ENCODE data around the gene HORMAD1. TPM values are rescaled to one million over a fixed set of nuclear protein-coding genes. Genes with fewer than 3 reads are reported as not detected.
"Not testable (repeated sequence)": the region's sequence is repeated elsewhere in the genome, so short reads cannot be mapped to it uniquely, and the experiment has no call there.

The HORMAD1 gene, protein sequence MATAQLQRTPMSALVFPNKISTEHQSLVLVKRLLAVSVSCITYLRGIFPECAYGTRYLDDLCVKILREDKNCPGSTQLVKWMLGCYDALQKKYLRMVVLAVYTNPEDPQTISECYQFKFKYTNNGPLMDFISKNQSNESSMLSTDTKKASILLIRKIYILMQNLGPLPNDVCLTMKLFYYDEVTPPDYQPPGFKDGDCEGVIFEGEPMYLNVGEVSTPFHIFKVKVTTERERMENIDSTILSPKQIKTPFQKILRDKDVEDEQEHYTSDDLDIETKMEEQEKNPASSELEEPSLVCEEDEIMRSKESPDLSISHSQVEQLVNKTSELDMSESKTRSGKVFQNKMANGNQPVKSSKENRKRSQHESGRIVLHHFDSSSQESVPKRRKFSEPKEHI
- not detected in 2 replicates for total RNA-seq

DNA sequence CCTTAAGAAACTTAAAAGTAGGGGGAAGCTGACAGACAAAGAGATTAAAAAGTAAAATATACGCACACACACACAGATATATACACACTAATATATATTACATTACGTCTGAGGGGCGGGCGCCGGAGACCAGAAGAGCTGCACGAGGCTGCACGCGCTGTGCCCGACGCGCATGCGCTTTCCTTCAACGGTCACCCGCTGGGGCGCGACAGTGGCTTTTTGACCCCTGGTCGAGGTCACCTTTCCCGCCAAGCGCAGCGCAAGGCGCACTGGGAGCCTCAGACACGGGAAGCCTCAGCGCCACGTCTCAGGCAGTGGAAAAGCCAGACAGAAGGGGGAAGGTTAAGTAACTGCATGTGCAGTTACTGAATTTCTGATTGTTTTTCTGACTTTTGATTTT, at the start of gene HORMAD1:
Gene HORMAD1, minus strand, starts transcription at position 193 of the 400 bp plus-strand sequence. CDS start 1,390 bp downstream, outside the sequence.
- TF ChIP-seq, protein P1, sequence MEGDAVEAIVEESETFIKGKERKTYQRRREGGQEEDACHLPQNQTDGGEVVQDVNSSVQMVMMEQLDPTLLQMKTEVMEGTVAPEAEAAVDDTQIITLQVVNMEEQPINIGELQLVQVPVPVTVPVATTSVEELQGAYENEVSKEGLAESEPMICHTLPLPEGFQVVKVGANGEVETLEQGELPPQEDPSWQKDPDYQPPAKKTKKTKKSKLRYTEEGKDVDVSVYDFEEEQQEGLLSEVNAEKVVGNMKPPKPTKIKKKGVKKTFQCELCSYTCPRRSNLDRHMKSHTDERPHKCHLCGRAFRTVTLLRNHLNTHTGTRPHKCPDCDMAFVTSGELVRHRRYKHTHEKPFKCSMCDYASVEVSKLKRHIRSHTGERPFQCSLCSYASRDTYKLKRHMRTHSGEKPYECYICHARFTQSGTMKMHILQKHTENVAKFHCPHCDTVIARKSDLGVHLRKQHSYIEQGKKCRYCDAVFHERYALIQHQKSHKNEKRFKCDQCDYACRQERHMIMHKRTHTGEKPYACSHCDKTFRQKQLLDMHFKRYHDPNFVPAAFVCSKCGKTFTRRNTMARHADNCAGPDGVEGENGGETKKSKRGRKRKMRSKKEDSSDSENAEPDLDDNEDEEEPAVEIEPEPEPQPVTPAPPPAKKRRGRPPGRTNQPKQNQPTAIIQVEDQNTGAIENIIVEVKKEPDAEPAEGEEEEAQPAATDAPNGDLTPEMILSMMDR (conservative IDR thresholded peaks at IDR 0.05; ENCODE audit: low read depth, low read length): no peak
- no peak within 1 kb of the TSS for H3K4me3 ChIP-seq (ENCODE audit: low read depth, low read length)

DNA sequence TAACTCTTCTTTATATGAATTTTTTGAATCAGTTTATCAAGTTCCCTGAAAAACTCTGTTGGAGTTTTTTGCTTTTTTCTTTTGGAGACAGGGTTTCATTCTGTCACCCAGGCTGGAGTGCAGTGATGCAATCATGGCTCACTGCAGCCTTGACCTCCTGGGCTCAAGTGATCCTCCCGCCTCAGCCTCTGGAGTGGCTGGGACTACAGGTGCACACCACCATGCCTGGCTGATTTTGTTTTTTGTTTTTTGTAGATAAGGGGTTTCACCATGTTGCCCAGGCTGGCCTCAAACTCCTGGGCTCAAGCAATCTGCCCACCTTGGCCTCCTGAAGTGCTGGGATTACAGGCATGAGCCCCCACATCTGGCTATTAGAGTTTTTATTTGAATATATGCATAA, 47.0 kb upstream of the HORMAD1 start:
- not testable (repeated sequence) for DNase-seq (ENCODE audit: low read depth); H3K4me3 ChIP-seq (ENCODE audit: low read depth, low read length)

More for the DNA sequence above, at the start of gene HORMAD1:
- no peak for DNase-seq (ENCODE audit: low read depth)

DNA sequence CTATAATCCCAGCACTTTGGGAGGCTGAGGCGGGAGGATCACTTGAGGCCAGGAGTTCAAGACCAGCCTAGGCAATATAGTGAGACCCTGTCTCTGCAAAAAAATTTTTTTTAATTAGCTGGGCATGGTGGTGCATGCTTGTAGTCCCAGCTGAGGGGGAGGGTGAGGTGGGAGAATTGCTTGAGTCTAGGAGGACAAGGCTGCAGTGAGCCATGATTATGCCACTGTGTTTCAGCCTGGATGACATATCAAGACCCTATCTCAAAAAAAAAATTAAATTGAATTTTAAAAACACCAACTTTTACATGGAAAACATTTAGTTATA, 45.2 kb upstream of the HORMAD1 start:
- DNase-seq (ENCODE audit: low read depth); H3K4me3 ChIP-seq (ENCODE audit: low read depth, low read length): not testable (repeated sequence)

DNA sequence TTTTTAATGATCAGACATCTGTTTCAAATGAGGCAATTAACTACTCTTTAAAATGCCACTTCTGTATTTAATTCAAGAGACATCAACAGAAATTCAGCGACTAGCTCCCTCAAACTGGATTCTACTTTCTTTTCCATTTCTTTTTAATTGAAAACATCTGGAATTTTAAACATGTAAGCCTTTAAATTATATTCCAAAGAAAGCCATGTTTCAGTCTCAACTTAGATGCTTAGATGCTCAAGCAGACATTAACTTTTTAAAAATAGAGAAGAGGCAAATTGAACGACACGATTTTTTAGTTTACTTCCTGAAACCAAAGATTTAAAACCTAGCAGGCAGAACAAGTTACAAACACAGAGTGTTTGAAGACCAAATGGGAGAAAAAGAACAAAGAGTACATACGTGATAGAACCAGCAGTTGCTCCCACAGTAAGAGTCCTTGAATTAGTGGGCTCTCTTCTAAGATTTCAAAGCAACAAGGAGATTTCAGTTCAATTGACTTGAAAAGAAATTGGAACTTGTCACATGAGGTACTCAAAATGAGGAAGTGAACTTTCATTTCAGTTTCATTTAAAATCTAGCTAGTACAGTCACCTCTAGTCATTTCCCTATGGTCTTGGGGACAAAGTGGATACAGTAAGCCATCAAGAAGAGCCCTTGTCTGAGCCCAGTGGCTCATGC, 44.7 kb upstream of the HORMAD1 start, which contains the start of gene CTSS:
Gene CTSS, minus strand, starts transcription at position 483 of the 681 bp plus-strand sequence. CDS start 1,015 bp downstream, outside the sequence.
- H3K4me3 ChIP-seq (ENCODE audit: low read depth, low read length): peak within 1 kb of the TSS; percentile 34
- TF ChIP-seq, protein P1 (conservative IDR thresholded peaks at IDR 0.05; ENCODE audit: low read depth, low read length): no peak
- DNase-seq (ENCODE audit: low read depth): peak; percentile 10

DNA sequence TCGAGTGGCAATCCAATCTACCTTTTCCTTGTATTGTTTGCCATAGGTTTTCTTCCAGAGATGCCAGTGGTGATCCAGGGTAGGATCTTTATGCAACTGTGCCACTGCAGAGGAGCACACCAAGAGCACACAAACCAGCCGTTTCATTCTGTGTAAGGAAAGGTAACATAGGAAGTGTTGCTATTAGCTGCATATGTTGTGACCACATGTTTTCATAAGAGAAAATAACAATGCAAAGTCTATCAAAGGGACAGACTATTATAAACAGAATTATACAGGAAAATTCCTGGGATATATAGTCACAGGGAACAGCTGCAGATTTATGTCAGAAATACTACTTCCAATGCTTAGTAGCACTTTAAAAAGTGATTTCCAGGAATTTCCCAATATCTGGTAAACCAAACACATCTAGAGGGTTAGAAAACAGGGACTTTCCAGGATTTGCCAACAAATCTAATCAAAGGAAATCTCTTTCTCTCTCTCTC, 44.0 kb upstream of the HORMAD1 start:
- no peak overlapping the region for H3K4me3 ChIP-seq (ENCODE audit: low read depth, low read length)
- peak; percentile 64 for DNase-seq (ENCODE audit: low read depth)
- TF ChIP-seq, protein P1 (conservative IDR thresholded peaks at IDR 0.05; ENCODE audit: low read depth, low read length): no peak

DNA sequence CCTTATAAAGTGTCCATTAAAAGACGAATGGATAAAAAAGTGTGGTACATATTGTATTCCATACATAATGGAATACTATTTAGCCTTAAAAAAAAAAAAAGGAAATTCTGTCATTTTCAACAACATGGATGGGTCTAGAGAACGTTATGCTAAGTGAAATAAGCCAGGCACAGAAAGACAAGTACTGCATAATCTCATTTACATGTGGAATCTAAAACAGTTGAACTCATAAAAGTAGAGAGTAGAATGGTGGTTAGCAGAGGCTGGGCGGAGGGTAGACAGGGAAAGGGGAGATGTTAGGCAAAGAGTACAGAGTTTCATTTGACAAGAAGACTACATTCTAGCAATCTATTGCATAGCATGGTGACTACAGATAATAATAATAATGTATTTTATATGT, 42.3 kb upstream of the HORMAD1 start:
- H3K4me3 ChIP-seq (ENCODE audit: low read depth, low read length): no peak overlapping the region
- TF ChIP-seq, protein P1 (conservative IDR thresholded peaks at IDR 0.05; ENCODE audit: low read depth, low read length): no peak
- DNase-seq (ENCODE audit: low read depth): no peak

DNA sequence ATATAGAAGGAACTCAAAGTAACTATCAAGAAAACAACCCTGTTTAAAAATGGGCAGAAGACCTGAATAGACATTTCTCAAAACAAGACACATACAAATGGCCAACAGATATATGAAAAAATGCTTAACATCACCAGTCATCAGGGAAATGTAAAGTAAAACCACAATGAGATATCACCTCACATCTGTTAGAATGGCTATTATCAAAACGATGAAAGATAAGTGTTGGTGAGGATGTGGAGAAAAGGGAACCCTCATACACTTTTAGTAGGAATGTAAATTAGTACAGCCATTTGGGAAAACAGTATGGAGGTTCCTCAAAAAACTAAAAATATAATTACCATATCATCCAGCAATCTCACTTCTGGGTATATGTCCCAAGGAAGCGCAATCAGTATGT, 41.9 kb upstream of the HORMAD1 start:
- TF ChIP-seq, protein P1 (conservative IDR thresholded peaks at IDR 0.05; ENCODE audit: low read depth, low read length): no peak
- no peak for DNase-seq (ENCODE audit: low read depth)

More for the DNA sequence above, 41.9 kb upstream of the HORMAD1 start:
- H3K4me3 ChIP-seq (ENCODE audit: low read depth, low read length): no peak overlapping the region
